Measurements from ENCODE around the gene EEF1G.
"Not testable (repeated sequence)": the region's sequence is repeated elsewhere in the genome, so short reads cannot be mapped to it uniquely, and the experiment has no call there.

Gene EEF1G

DNA sequence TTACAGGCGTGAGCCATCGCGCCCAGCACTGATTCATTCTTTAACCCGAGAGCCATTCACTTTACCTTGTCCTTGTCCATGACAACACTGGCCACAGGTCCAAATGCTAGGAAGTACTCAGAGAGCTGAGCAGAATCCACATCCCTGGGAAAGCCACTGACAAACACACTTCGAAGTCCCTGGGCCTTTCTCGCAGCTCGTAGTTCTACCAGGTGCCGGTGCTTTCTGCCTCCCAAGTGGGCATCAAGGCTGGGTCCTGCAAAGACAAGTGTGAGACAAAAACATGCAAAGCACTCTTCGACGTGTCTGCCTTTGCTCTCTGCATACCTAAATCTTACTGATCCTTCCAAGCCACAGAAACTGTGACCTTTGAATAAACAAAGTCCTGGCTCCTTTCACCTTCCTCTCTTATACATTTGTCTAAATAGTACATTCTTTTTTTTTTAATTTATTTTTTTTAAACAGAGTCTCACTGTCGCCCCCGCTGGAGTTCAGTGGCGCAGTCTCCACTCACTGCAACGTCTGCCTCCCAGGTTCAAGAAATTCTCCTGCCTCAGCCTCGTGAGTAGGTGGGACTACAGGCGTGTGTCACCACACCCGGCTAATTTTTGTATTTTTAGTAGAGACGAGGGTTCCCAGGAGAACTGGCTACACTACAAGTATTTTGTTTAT is 15.4 kb upstream of the EEF1G start:
- TF ChIP-seq, protein P1, sequence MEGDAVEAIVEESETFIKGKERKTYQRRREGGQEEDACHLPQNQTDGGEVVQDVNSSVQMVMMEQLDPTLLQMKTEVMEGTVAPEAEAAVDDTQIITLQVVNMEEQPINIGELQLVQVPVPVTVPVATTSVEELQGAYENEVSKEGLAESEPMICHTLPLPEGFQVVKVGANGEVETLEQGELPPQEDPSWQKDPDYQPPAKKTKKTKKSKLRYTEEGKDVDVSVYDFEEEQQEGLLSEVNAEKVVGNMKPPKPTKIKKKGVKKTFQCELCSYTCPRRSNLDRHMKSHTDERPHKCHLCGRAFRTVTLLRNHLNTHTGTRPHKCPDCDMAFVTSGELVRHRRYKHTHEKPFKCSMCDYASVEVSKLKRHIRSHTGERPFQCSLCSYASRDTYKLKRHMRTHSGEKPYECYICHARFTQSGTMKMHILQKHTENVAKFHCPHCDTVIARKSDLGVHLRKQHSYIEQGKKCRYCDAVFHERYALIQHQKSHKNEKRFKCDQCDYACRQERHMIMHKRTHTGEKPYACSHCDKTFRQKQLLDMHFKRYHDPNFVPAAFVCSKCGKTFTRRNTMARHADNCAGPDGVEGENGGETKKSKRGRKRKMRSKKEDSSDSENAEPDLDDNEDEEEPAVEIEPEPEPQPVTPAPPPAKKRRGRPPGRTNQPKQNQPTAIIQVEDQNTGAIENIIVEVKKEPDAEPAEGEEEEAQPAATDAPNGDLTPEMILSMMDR (conservative IDR thresholded peaks at IDR 0.05; ENCODE audit: control insufficient read depth, insufficient read depth, low read depth, low read length) = peak; percentile 22
- no peak overlapping the region for H3K4me3 ChIP-seq (ENCODE audit: control insufficient read depth, low read depth, low read length)
- DNase-seq (ENCODE audit: low read depth) = peak; percentile 42

DNA sequence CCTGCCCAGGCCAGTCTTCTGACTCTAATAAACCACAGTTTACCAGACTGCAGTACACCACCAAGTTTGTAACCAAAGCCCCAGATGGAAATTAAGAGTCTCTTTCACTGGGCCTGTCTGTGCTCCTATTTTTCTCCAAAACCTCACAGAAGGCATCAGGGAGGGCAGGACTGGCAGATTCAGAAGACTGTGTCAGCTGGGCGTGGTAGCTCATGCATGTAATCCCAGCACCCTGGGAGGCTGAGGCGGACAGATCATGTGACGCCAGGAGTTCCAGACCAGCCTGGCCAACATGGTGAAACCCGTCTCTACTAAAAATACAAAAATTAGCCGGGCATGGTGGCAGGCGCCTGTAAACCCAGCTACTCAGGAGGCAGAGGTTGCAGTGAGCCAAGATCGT is 11.7 kb upstream of the EEF1G start:
- not testable (repeated sequence) for DNase-seq (ENCODE audit: low read depth); H3K4me3 ChIP-seq (ENCODE audit: control insufficient read depth, low read depth, low read length)

DNA sequence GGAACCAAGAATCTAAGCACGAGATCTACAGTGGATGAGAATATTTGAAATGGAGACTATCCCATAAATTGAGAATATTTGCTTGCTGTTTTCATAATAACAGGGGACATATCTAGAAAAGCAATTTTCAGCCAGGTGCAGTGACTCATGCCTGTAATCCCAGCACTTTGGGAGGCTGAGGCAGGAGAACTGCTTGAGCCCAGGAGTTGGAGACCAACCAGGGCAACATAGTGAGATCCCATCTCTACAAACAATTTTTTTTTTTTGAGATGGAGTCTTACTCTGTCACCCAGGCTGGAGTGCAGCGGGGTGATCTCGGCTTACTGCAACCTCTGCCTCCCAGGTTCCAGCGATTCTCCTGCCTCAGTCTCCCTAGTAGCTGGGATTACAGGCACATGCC is 8.0 kb upstream of the EEF1G start:
- not testable (repeated sequence) for H3K4me3 ChIP-seq (ENCODE audit: control insufficient read depth, low read depth, low read length); DNase-seq (ENCODE audit: low read depth)

GRCh38 chr11:62580959-62581715 is 7.4 kb upstream of the EEF1G start:
- no peak for DNase-seq (ENCODE audit: low read depth)
- TF ChIP-seq, protein P1 (conservative IDR thresholded peaks at IDR 0.05; ENCODE audit: control insufficient read depth, insufficient read depth, low read depth, low read length) = no peak

DNA sequence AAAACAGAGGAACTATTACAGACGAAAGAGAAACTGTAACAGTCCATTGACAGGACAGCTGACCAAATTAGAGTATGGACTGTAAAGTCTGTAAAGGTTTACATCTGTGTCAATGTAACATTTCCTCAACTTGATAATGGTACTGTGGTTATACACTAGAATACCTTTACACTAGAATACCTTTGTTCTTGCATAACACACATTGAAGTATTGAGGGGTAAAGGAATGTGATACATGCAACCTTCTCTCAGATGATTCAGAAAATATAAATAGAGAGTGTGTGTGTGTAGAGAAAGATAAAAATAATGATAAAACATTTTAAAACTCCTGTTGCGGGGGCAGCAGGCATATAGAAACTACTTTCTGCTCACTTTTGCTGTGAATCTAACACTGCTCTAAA is 5.6 kb upstream of the EEF1G start:
- no peak for DNase-seq (ENCODE audit: low read depth)
- H3K4me3 ChIP-seq (ENCODE audit: control insufficient read depth, low read depth, low read length) = no peak overlapping the region
- TF ChIP-seq, protein P1 (conservative IDR thresholded peaks at IDR 0.05; ENCODE audit: control insufficient read depth, insufficient read depth, low read depth, low read length) = no peak

More at GRCh38 chr11:62580959-62581715, 7.4 kb upstream of the EEF1G start:
- no peak overlapping the region for H3K4me3 ChIP-seq (ENCODE audit: control insufficient read depth, low read depth, low read length)

DNA sequence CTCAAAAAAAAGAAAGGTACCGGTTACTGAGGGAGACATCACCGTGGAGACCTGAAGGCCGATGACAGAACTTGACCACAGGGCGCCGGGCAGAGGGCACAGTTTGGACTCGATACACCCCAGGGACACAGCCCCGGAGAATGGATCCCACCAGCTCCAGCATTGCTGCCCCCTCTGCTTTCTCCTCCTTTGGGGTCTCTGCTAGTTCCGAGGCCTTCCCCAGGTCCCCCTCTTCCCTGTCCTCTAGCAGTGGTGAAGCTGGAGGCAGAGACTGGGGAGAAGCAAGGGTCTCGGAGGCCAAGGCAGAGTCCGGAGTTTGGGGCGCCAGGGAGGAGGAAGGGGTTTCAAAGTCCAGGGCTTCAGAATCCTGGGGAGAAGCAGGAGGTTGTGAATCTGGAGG is 4.8 kb upstream of the EEF1G start:
- DNase-seq (ENCODE audit: low read depth) = no peak
- H3K4me3 ChIP-seq (ENCODE audit: control insufficient read depth, low read depth, low read length) = no peak overlapping the region
- TF ChIP-seq, protein P1 (conservative IDR thresholded peaks at IDR 0.05; ENCODE audit: control insufficient read depth, insufficient read depth, low read depth, low read length) = no peak

- no peak overlapping the region for H3K4me3 ChIP-seq (ENCODE audit: control insufficient read depth, low read depth, low read length)
- peak; percentile 80 for DNase-seq (ENCODE audit: low read depth)
- TF ChIP-seq, protein P1 (conservative IDR thresholded peaks at IDR 0.05; ENCODE audit: control insufficient read depth, insufficient read depth, low read depth, low read length) = no peak
Observed at GRCh38 chr11:62577046-62577714, 3.5 kb upstream of the EEF1G start.
